ENCODE results near the gene LOXL3.

GRCh38 chr2:74556159-74556558 is 2.4 kb upstream of the LOXL3 start:
- TF ChIP-seq ZNF274 (IDR thresholded peaks at IDR 0.05; ENCODE audit: low read depth, low read length) (no peak), YY1 (IDR thresholded peaks at IDR 0.05; ENCODE audit: insufficient read depth, insufficient read length) (no peak), SUZ12 (IDR thresholded peaks at IDR 0.05; ENCODE audit: extremely low read depth, insufficient read depth, insufficient read length) (no peak)

All from NT2/D1 (cell line).